Left colon (tissue), 2 donors: ENCODE data around the gene MED12L. TPM values are rescaled to one million over a fixed set of nuclear protein-coding genes. Genes with fewer than 3 reads are reported as not detected.
A peak's percentile ranks its signal among the peaks of the same experiment; 100 is the strongest.

ENCODE experiments used
- ATAC-seq: fragments of 200-7000 bp; cut with Tn5 transposase; one replicate; pipeline ENCODE4 v1.9.1; 2020; ENCODE audit warnings: mild to moderate bottlenecking, moderate library complexity
- DNase-seq, 2 donors: peaks; one replicate each; pipeline ENCODE4 v3.0.0-alpha.2; 2020
- intact Hi-C, 2 donors: fragments of 100-400 bp; cut with DNase I in 1 of 2; cut with micrococcal nuclease in 1 of 2; formaldehyde crosslinking; loops; one replicate each; pipeline versions ENCODE4 v1.11.2 to v1.14.0; 2022; cut with DNase I, micrococcal nuclease
- total RNA-seq, 2 donors: library from RNA; stranded (reverse); fragmentation: NEBNext Ultra II Directional; extraction: Animal tissue kit (Norgen Biotek cat#: 25700); gene quantifications; one replicate each; pipeline ENCODE4 v1.2.1, GENCODE V29; 2021
- donor health status: DM: no; HTN: no; CAD: no.
- donor health status: DM: yes; HTN: yes; CAD: no.

The MED12L gene
- total RNA-seq, 2 donors from 2014 or later = 0.37 to 0.45 TPM

GRCh38 chr3:151199554-151200438 is 114.3 kb downstream of the MED12L start:
- no peak for DNase-seq
- ATAC-seq = no peak
- intact Hi-C loops = no loop called here

- DNase-seq (no peak), ATAC-seq (no peak)
- intact Hi-C loops = no loop called here
Measured at GRCh38 chr3:151200586-151200985, 115.1 kb downstream of the MED12L start.

- DNase-seq (no peak), ATAC-seq (no peak)
- intact Hi-C loops = no loop called here
Measured at GRCh38 chr3:151201051-151201730, 115.7 kb downstream of the MED12L start.

- ATAC-seq = no peak
- DNase-seq = no peak
- intact Hi-C loops = no loop called here
Measured at GRCh38 chr3:151203051-151203420, 117.6 kb downstream of the MED12L start, which contains the start of gene GPR171. Gene GPR171 (minus strand): TSS chr3:151203216. CDS start chr3:151199386, 3,830 bp downstream.

GRCh38 chr3:151204530-151205402 is 119.3 kb downstream of the MED12L start:
- ATAC-seq = no peak
- DNase-seq = no peak
- intact Hi-C loops = no loop called here

GRCh38 chr3:151205482-151205881 is 120.0 kb downstream of the MED12L start:
- intact Hi-C loops = no loop called here

GRCh38 chr3:151206201-151206600 is 120.7 kb downstream of the MED12L start:
- intact Hi-C loops = no loop called here
- no peak for DNase-seq
- ATAC-seq = no peak

More at GRCh38 chr3:151205482-151205881, 120.0 kb downstream of the MED12L start:
- ATAC-seq (no peak), DNase-seq (no peak)

GRCh38 chr3:151209654-151210053 is 124.2 kb downstream of the MED12L start:
- DNase-seq (no peak), ATAC-seq (no peak)
- intact Hi-C loops = no loop called here

GRCh38 chr3:151210676-151211381 is 125.4 kb downstream of the MED12L start:
- peak; percentile 35 to 37 for DNase-seq
- intact Hi-C loops = no loop called here

GRCh38 chr3:151213151-151213550 is 127.7 kb downstream of the MED12L start:
- DNase-seq (no peak), ATAC-seq (no peak)
- intact Hi-C loops = no loop called here

More at GRCh38 chr3:151210676-151211381, 125.4 kb downstream of the MED12L start:
- peak; percentile 100 for ATAC-seq

GRCh38 chr3:151213881-151214280 is 128.4 kb downstream of the MED12L start:
- ATAC-seq (no peak), DNase-seq (no peak)
- intact Hi-C loops = no loop called here

- ATAC-seq (no peak), DNase-seq (no peak)
- intact Hi-C loops = no loop called here
Measured at GRCh38 chr3:151214459-151214858, 129.0 kb downstream of the MED12L start.

GRCh38 chr3:151216641-151217607 is 131.5 kb downstream of the MED12L start:
- no peak for ATAC-seq
- DNase-seq = no peak
- intact Hi-C loops = no loop called here

GRCh38 chr3:151218136-151218535 is 132.7 kb downstream of the MED12L start:
- intact Hi-C loops = no loop called here
- ATAC-seq = no peak
- no peak for DNase-seq

- no peak for ATAC-seq
- intact Hi-C loops = no loop called here
- DNase-seq = no peak
Measured at GRCh38 chr3:151219056-151219455, 133.6 kb downstream of the MED12L start.

GRCh38 chr3:151224268-151224866 is 138.9 kb downstream of the MED12L start:
- DNase-seq = no peak
- intact Hi-C loops = loop anchor here in 1 of 2 donors (10.0 kb wide), 1 partner anchor 60 kb away; no protein-coding TSS in a partner anchor
- ATAC-seq = no peak
